K562 (cell line): ENCODE measurements around the gene TOR1B. TPM values are rescaled to one million over a fixed set of nuclear protein-coding genes. Genes with fewer than 3 reads are reported as not detected.

Source experiments
- MTA2 ChIP-seq: fragments of 450-650 bp; IDR thresholded peaks from 2 replicates; pipeline ENCODE4 v1.6.1; 2016; ENCODE audit warnings: low read depth
- polyA plus RNA-seq, 8 experiments: library from polyadenylated mRNA; depleted of rRNA in 4 of 8; stranded (reverse) in 5 of 8; unstranded in 3 of 8; fragments of >200 nt; fragmentation: Nextera tagmentation in 2 of 8; fragmentation: Illumina TruSeq in 1 of 8; extraction: Ambion mirVana in 2 of 8; extraction: Trizol in 1 of 8; gene quantifications; 2 replicates each; pipeline versions ENCODE4 v1.2.1 to v1.2.3, GENCODE V29; 2011 to 2014; ENCODE audit warnings: inconsistent platforms in 1 of 8, missing spikeins in 1 of 8
- total RNA-seq, 7 experiments: library from RNA; depleted of rRNA in 6 of 7; stranded (reverse); fragments of >200 nt in 6 of 7; fragmentation: Illumina TruSeq in 2 of 7; extraction: Trizol in 2 of 7; gene quantifications; 2 replicates each; pipeline versions ENCODE4 v1.2.1 to v1.2.3, GENCODE V29; 2011 to 2021; ENCODE audit warnings: low replicate concordance in 1 of 7
- TF ChIP-seq, protein P1 (sequence below), 2 experiments: fragments of 450-650 bp; IDR thresholded peaks; 2 replicates each; pipeline ENCODE4 v1.6.1; 2016; ENCODE audit warnings: mild to moderate bottlenecking in 2 of 2, borderline replicate concordance in 1 of 2, low read depth in 1 of 2, moderate library complexity in 1 of 2
- TF ChIP-seq, protein P2 (sequence below): fragments of 450-650 bp; IDR thresholded peaks from 2 replicates; pipeline ENCODE4 v1.7.1; 2018; ENCODE audit warnings: mild to moderate bottlenecking, low read depth; ENCODE audit not compliant: partially characterized antibody

Gene TOR1B
- total and polyA plus RNA-seq, 9 of the 15 experiments (the other 6 are each of a cell fraction or from before 2014, with no cell fraction given), result 4.2 to 36.5 (median 24.6) TPM

DNA sequence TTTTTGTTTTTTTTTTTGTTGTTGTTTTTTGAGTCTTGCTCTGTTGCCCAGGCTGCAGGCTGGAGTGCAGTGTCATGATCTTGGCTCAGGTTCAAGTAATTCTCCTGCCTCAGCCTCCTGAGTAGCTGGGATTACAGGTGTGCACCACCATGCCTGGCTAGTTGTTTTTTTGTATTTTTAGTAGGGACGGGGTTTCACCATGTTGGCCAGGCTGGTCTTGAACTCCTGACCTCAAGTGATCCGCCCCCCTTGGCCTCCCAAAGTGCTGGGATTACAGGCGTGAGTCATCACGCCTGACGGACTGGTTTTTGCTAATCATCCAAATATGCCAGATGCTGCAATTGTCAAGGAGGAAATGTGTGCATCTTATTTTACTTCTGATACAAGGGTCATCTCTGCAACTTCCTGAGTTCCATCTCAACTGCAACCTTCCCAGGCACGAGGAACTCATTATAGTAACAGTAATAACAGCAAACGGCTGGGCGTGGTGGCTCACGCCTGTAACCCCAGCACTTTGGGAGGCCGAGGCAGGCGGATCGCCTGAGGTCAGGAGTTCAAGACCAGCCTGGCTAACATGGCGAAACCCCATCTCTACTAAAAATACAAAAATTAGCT lies 40.5 kb upstream of the TOR1B start (continued):
- TF ChIP-seq, protein P1, sequence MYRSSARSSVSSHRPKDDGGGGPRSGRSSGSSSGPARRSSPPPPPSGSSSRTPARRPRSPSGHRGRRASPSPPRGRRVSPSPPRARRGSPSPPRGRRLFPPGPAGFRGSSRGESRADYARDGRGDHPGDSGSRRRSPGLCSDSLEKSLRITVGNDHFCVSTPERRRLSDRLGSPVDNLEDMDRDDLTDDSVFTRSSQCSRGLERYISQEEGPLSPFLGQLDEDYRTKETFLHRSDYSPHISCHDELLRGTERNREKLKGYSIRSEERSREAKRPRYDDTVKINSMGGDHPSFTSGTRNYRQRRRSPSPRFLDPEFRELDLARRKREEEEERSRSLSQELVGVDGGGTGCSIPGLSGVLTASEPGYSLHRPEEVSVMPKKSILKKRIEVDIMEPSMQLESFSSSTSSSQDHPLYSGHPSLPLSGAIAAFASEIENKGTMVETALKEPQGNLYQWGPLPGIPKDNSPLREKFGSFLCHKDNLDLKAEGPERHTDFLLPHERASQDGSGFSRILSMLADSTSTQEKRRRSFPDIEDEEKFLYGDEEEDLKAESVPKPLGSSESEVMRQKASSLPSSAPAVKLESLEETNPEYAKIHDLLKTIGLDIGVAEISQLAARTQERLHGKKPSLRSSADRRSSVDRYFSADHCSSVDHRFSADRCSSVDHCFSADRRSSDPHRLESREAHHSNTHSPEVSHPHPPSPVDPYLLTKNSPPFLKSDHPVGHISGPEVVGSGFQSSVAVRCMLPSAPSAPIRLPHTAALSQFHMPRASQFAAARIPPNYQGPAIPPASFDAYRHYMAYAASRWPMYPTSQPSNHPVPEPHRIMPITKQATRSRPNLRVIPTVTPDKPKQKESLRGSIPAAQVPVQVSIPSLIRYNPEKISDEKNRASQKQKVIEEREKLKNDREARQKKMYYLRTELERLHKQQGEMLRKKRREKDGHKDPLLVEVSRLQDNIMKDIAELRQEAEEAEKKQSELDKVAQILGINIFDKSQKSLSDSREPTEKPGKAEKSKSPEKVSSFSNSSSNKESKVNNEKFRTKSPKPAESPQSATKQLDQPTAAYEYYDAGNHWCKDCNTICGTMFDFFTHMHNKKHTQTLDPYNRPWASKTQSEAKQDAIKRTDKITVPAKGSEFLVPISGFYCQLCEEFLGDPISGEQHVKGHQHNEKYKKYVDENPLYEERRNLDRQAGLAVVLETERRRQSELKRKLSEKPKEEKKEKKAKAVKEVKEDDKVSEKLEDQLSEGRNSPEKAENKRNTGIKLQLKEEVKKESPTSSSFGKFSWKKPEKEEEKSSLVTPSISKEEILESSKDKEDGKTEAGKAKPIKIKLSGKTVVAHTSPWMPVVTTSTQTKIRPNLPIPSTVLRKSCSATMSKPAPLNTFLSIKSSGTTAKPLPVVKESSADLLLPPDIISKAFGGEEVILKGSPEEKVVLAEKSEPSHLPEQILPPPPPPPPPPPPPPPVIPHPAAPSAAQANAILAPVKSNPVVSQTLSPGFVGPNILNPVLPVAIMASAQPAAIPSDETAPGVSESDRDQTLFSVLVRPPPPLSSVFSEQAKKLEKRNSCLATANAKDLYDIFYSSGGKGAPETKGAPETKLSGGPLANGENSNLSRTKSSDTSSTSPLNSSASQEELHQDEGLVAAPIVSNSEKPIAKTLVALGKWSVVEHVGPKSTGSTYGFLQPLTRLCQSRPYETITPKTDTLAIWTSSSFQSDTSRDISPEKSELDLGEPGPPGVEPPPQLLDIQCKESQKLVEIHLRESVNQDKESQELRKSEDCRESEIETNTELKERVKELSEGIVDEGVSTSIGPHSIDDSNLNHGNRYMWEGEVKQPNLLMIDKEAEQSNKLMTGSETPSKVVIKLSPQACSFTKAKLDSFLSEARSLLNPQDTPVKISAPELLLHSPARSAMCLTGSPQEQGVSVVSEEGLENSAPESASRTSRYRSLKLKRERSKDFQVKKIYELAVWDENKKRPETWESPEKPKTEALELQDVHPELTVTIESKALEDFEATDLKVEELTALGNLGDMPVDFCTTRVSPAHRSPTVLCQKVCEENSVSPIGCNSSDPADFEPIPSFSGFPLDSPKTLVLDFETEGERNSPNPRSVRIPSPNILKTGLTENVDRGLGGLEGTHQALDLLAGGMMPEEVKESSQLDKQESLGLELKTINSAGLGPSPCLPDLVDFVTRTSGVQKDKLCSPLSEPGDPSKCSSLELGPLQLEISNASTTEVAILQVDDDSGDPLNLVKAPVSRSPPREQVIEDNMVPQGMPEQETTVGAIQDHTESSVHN (IDR thresholded peaks at IDR 0.05; ENCODE audit: borderline replicate concordance in 1 of 2, low read depth in 1 of 2), result peak in 1 of 2 experiments; percentile 80; a peak in 1 of 4 replicates
- TF ChIP-seq, protein P2, sequence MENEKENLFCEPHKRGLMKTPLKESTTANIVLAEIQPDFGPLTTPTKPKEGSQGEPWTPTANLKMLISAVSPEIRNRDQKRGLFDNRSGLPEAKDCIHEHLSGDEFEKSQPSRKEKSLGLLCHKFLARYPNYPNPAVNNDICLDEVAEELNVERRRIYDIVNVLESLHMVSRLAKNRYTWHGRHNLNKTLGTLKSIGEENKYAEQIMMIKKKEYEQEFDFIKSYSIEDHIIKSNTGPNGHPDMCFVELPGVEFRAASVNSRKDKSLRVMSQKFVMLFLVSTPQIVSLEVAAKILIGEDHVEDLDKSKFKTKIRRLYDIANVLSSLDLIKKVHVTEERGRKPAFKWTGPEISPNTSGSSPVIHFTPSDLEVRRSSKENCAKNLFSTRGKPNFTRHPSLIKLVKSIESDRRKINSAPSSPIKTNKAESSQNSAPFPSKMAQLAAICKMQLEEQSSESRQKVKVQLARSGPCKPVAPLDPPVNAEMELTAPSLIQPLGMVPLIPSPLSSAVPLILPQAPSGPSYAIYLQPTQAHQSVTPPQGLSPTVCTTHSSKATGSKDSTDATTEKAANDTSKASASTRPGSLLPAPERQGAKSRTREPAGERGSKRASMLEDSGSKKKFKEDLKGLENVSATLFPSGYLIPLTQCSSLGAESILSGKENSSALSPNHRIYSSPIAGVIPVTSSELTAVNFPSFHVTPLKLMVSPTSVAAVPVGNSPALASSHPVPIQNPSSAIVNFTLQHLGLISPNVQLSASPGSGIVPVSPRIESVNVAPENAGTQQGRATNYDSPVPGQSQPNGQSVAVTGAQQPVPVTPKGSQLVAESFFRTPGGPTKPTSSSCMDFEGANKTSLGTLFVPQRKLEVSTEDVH, result peak; percentile 60
- TF ChIP-seq MTA2, result peak; percentile 36; the same call in 1 of the 2 replicates
